SK-N-SH treated with all-trans-retinoic acid at 6 μM for 48 hours (cell line): ENCODE results near the gene SEMA6B.

ENCODE experiments used
- ATAC-seq: fragments of 200-7000 bp; cut with Tn5 transposase; 3 replicates; pipeline ENCODE4 v1.9.1; 2020; ENCODE audit warnings: mild to moderate bottlenecking, moderate library complexity
- BACH2 ChIP-seq: fragments of 250-450 bp; sonication (Bioruptor Pico); IDR thresholded peaks from 2 replicates; pipeline ENCODE4 v1.9.0; 2021; ENCODE audit warnings: mild to moderate bottlenecking, borderline replicate concordance
- ESRRG ChIP-seq: fragments of 250-450 bp; sonication (Bioruptor Pico); IDR thresholded peaks from 2 replicates; pipeline ENCODE4 v1.6.1; 2021; ENCODE audit warnings: mild to moderate bottlenecking
- GLIS3 ChIP-seq: fragments of 250-450 bp; sonication (Bioruptor Pico); IDR thresholded peaks from 2 replicates; pipeline ENCODE4 v1.5.0; 2020; ENCODE audit warnings: mild to moderate bottlenecking, moderate library complexity
- ISL1 ChIP-seq: fragments of 250-450 bp; sonication (Bioruptor Pico); IDR thresholded peaks from 2 replicates; pipeline ENCODE4 v2.1.2; 2022; ENCODE audit warnings: mild to moderate bottlenecking, moderate library complexity
- OSR1 ChIP-seq: fragments of 250-450 bp; sonication (Bioruptor Pico); IDR thresholded peaks from 2 replicates; pipeline ENCODE4 v1.8.0; 2022; ENCODE audit warnings: moderate library complexity, mild to moderate bottlenecking, inconsistent platforms
- PPARA ChIP-seq: fragments of 250-450 bp; sonication (Bioruptor Pico); IDR thresholded peaks from 2 replicates; pipeline ENCODE4 v1.5.0; 2020; ENCODE audit warnings: mild to moderate bottlenecking, borderline replicate concordance
- RARB ChIP-seq: fragments of 250-450 bp; sonication (Bioruptor Pico); IDR thresholded peaks from 2 replicates; pipeline ENCODE4 v1.8.0; 2021; ENCODE audit warnings: mild to moderate bottlenecking, moderate library complexity
- SNAI2 ChIP-seq: fragments of 250-450 bp; sonication (Bioruptor Pico); IDR thresholded peaks from 2 replicates; pipeline ENCODE4 v1.5.0; 2020; ENCODE audit warnings: mild to moderate bottlenecking, moderate library complexity
- TCF4 ChIP-seq: fragments of 250-450 bp; sonication (Bioruptor Pico); IDR thresholded peaks from 2 replicates; pipeline ENCODE4 v1.8.0; 2021; ENCODE audit warnings: mild to moderate bottlenecking, moderate library complexity, borderline replicate concordance
- TOX ChIP-seq: fragments of 250-450 bp; sonication (Bioruptor Pico); IDR thresholded peaks from 2 replicates; pipeline ENCODE4 v1.8.0; 2021; ENCODE audit warnings: mild to moderate bottlenecking, moderate library complexity, borderline replicate concordance
- ZC3H10 ChIP-seq: fragments of 250-450 bp; sonication (Bioruptor Pico); IDR thresholded peaks from 2 replicates; pipeline ENCODE4 v1.5.1; 2021; ENCODE audit warnings: mild to moderate bottlenecking, moderate library complexity
- ZFP3 ChIP-seq: fragments of 250-450 bp; sonication (Bioruptor Pico); IDR thresholded peaks from 2 replicates; pipeline ENCODE4 v1.5.0; 2020; ENCODE audit warnings: mild to moderate bottlenecking, moderate library complexity
- ZFP30 ChIP-seq: fragments of 450-650 bp; formaldehyde crosslinking; IDR thresholded peaks from 2 replicates; pipeline ENCODE4 v1.5.0; 2022; ENCODE audit warnings: mild to moderate bottlenecking, moderate library complexity
- ZNF565 ChIP-seq: fragments of 450-650 bp; formaldehyde crosslinking; conservative IDR thresholded peaks from 2 replicates; pipeline ENCODE4 v1.5.0; 2020; ENCODE audit warnings: low read depth, mild to moderate bottlenecking, moderate library complexity
- ZNF70 ChIP-seq: fragments of 450-650 bp; formaldehyde crosslinking; IDR thresholded peaks from 2 replicates; pipeline ENCODE4 v1.5.0; 2020; ENCODE audit warnings: mild to moderate bottlenecking, moderate library complexity
- ZNF8 ChIP-seq: fragments of 450-650 bp; formaldehyde crosslinking; IDR thresholded peaks from 2 replicates; pipeline ENCODE4 v1.5.0; 2020; ENCODE audit warnings: mild to moderate bottlenecking, moderate library complexity
- TF ChIP-seq, protein P1 (sequence below): fragments of 250-450 bp; sonication (Bioruptor Pico); IDR thresholded peaks from 2 replicates; pipeline ENCODE4 v1.8.0; 2021; ENCODE audit warnings: low read depth, mild to moderate bottlenecking, moderate library complexity, borderline replicate concordance
- TF ChIP-seq, protein P2 (sequence below): fragments of 250-450 bp; sonication (Bioruptor Pico); IDR thresholded peaks from 2 replicates; pipeline ENCODE4 v1.5.0; 2020; ENCODE audit warnings: mild to moderate bottlenecking, moderate library complexity
- TF ChIP-seq, protein P3 (sequence below): fragments of 250-450 bp; sonication (Bioruptor Pico); IDR thresholded peaks from 2 replicates; pipeline ENCODE4 v1.5.1; 2020; ENCODE audit warnings: low read depth, mild to moderate bottlenecking, moderate library complexity
- TF ChIP-seq, protein P4 (sequence below): fragments of 250-450 bp; sonication (Bioruptor Pico); IDR thresholded peaks from 2 replicates; pipeline ENCODE4 v1.8.0; 2020; ENCODE audit warnings: mild to moderate bottlenecking, moderate library complexity, borderline replicate concordance

SEMA6B gene

DNA sequence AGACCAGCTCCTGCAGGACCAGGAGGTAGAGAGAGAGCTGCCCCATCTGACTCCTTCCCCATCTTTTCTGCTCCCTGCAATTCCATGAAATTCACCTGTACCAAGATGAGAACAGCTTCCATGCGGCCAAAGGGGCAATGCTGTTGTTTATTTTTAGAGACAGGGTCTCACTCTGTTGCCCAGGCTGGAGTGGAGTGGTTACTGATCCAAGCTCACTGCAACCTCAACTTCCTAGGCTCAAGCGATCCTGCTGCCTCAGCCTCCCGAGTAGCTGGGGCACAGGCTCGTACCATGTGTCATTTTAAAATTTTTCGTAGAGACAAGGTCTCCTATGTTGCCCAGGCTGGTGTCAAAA lies 37.6 kb downstream of the SEMA6B start:
- ATAC-seq: no peak
- TF ChIP-seq ZC3H10: no peak
- TF ChIP-seq ISL1 (CRISPR knock-in tag): no peak
- no peak for TF ChIP-seq BACH2 (CRISPR knock-in tag)
- TF ChIP-seq, protein P1, sequence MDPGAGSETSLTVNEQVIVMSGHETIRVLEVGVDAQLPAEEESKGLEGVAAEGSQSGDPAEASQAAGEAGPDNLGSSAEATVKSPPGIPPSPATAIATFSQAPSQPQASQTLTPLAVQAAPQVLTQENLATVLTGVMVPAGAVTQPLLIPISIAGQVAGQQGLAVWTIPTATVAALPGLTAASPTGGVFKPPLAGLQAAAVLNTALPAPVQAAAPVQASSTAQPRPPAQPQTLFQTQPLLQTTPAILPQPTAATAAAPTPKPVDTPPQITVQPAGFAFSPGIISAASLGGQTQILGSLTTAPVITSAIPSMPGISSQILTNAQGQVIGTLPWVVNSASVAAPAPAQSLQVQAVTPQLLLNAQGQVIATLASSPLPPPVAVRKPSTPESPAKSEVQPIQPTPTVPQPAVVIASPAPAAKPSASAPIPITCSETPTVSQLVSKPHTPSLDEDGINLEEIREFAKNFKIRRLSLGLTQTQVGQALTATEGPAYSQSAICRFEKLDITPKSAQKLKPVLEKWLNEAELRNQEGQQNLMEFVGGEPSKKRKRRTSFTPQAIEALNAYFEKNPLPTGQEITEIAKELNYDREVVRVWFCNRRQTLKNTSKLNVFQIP (CRISPR knock-in tag): no peak
- no peak for TF ChIP-seq ZFP30 (CRISPR knock-in tag)

DNA sequence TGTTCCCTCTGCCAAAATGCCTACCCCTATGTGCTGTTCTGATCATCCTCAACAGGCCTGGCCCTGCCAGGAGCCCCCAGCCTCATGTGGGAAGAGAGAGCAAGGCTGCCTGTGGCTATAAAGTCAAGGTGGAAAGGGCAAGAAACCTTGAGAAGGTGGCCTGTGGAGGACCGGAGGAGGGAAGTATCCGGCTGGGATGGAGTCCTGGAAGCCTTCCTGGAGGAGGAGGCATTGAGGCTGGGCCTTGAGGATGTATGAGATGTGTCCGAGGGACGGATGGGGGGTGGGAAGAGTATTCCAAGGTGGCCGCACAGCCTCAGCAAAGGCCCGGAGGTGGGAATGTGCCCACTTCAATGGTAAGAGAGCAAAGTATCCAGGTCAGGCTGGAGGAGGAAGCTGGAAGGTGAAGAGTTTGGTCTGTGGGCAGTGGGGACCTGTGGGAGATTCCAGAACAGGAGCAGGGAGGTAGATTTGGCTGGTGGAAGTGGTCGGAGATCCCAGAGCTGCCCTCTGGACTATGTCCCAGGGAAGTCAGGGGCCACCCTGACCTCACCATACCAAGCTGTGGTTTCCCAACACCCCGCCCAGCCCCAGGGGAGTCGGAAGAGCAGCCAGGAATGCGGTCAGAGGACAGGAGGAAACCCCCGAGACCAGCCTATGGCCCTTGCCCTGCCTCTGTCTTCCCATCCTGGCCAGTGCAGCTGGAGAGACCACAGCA lies 38.2 kb downstream of the SEMA6B start:
- no peak for ATAC-seq
- TF ChIP-seq ZFP30 (CRISPR knock-in tag) (no peak), TOX (CRISPR knock-in tag) (no peak), ZNF70 (CRISPR knock-in tag) (no peak), ESRRG (CRISPR knock-in tag) (no peak), TCF4 (CRISPR knock-in tag) (no peak), PPARA (CRISPR knock-in tag) (no peak), GLIS3 (CRISPR knock-in tag) (no peak), OSR1 (CRISPR knock-in tag) (no peak), BACH2 (CRISPR knock-in tag) (no peak), RARB (CRISPR knock-in tag) (no peak)
- TF ChIP-seq, protein P2, sequence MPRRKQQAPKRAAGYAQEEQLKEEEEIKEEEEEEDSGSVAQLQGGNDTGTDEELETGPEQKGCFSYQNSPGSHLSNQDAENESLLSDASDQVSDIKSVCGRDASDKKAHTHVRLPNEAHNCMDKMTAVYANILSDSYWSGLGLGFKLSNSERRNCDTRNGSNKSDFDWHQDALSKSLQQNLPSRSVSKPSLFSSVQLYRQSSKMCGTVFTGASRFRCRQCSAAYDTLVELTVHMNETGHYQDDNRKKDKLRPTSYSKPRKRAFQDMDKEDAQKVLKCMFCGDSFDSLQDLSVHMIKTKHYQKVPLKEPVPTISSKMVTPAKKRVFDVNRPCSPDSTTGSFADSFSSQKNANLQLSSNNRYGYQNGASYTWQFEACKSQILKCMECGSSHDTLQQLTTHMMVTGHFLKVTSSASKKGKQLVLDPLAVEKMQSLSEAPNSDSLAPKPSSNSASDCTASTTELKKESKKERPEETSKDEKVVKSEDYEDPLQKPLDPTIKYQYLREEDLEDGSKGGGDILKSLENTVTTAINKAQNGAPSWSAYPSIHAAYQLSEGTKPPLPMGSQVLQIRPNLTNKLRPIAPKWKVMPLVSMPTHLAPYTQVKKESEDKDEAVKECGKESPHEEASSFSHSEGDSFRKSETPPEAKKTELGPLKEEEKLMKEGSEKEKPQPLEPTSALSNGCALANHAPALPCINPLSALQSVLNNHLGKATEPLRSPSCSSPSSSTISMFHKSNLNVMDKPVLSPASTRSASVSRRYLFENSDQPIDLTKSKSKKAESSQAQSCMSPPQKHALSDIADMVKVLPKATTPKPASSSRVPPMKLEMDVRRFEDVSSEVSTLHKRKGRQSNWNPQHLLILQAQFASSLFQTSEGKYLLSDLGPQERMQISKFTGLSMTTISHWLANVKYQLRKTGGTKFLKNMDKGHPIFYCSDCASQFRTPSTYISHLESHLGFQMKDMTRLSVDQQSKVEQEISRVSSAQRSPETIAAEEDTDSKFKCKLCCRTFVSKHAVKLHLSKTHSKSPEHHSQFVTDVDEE (CRISPR knock-in tag): no peak
- TF ChIP-seq, protein P3, sequence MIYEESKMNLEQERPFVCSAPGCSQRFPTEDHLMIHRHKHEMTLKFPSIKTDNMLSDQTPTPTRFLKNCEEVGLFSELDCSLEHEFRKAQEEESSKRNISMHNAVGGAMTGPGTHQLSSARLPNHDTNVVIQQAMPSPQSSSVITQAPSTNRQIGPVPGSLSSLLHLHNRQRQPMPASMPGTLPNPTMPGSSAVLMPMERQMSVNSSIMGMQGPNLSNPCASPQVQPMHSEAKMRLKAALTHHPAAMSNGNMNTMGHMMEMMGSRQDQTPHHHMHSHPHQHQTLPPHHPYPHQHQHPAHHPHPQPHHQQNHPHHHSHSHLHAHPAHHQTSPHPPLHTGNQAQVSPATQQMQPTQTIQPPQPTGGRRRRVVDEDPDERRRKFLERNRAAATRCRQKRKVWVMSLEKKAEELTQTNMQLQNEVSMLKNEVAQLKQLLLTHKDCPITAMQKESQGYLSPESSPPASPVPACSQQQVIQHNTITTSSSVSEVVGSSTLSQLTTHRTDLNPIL (CRISPR knock-in tag): no peak
- TF ChIP-seq, protein P4, sequence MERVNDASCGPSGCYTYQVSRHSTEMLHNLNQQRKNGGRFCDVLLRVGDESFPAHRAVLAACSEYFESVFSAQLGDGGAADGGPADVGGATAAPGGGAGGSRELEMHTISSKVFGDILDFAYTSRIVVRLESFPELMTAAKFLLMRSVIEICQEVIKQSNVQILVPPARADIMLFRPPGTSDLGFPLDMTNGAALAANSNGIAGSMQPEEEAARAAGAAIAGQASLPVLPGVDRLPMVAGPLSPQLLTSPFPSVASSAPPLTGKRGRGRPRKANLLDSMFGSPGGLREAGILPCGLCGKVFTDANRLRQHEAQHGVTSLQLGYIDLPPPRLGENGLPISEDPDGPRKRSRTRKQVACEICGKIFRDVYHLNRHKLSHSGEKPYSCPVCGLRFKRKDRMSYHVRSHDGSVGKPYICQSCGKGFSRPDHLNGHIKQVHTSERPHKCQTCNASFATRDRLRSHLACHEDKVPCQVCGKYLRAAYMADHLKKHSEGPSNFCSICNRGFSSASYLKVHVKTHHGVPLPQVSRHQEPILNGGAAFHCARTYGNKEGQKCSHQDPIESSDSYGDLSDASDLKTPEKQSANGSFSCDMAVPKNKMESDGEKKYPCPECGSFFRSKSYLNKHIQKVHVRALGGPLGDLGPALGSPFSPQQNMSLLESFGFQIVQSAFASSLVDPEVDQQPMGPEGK (CRISPR knock-in tag): no peak
- TF ChIP-seq, protein P1 (CRISPR knock-in tag): no peak

DNA sequence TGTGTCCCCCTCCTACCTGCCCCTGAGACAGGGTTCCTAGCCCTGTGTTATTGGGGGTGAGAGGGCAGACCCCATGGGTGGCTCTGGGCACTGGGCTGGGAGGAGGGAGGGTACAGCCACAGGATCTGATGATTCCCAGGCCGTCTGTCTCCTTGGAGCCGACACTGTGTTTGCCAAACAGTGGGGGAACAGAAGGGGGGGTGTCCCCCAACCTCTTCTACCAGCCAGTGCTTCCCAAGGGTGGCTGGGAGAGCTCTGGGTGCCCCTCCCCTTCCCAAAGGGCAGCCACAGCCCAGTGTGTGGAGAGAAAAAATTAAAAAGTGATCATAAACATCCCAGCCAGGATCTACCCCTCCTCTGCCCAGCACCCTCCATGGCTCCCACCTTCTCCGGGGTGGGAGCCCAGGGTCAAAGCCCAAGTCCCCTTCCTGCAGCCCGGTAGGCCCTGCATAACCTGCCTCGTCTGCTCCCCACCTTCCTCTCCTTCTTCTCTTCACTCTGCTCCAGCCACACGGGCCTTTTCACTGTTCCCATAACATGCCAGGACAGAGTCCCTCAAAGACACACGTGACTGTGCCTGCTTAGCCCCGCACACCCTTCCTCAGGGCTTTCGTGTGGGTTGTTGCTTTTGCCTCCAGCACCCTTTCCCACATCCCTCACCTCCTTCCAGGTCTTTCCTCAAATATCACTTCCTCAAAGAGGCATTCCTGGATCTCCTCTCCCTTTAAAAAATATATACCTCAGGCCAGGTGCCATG lies 39.8 kb downstream of the SEMA6B start:
- peak; percentile 44 for ATAC-seq
- no peak for TF ChIP-seq ISL1 (CRISPR knock-in tag)
- no peak for TF ChIP-seq ZNF8 (CRISPR knock-in tag)
- TF ChIP-seq ZNF565 (CRISPR knock-in tag): no peak
- no peak for TF ChIP-seq SNAI2 (CRISPR knock-in tag)
- TF ChIP-seq, protein P4 (CRISPR knock-in tag): no peak
- TF ChIP-seq ZFP30 (CRISPR knock-in tag): no peak
- no peak for TF ChIP-seq ESRRG (CRISPR knock-in tag)
- no peak for TF ChIP-seq ZFP3 (CRISPR knock-in tag)
- no peak for TF ChIP-seq GLIS3 (CRISPR knock-in tag)
- TF ChIP-seq, protein P2 (CRISPR knock-in tag): no peak
- no peak for TF ChIP-seq TOX (CRISPR knock-in tag)
- no peak for TF ChIP-seq RARB (CRISPR knock-in tag)
